Measurements from ENCODE around the gene SLC7A8.

The SLC7A8 gene

DNA sequence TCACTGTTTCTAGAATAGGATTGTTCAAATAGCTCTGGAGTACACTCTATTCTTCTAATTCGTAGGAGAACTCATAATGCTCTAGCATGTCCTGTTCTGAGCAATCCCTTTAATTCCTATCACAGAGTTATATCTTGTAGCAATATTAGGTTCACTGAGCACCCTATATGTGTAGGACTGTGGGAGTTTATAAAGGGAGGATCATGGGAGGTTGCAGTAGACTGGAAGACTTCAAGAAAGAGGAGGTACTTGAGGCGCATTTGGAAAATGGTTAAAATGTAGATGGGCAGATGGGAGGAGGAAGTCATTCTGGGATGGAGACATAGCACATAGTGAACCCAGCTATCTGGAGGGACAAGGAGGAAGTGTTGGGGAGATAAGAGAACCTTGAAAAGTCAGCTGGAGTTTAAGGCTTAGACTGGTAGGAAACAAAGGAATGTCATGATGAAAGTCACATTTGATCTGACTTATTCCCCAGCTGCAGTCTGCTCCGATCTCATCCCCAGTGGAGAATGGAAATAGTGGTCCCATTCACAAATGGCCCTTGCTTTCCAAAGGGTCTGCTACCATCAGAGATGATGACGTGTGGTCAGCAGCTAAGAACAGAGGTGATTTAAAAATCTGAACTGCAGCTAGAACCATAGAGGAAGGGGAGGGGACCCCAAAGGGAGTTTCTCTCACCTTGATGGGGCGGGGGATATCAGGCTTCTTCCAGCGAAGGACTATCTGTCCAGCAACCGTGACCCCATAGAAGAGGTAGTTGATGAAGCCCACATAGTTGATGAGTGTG, 54.3 kb downstream of the SLC7A8 start:
- DNase-seq = no peak

- DNase-seq = no peak
Measured at GRCh38 chr14:23127861-23128260, 55.6 kb downstream of the SLC7A8 start.

DNA sequence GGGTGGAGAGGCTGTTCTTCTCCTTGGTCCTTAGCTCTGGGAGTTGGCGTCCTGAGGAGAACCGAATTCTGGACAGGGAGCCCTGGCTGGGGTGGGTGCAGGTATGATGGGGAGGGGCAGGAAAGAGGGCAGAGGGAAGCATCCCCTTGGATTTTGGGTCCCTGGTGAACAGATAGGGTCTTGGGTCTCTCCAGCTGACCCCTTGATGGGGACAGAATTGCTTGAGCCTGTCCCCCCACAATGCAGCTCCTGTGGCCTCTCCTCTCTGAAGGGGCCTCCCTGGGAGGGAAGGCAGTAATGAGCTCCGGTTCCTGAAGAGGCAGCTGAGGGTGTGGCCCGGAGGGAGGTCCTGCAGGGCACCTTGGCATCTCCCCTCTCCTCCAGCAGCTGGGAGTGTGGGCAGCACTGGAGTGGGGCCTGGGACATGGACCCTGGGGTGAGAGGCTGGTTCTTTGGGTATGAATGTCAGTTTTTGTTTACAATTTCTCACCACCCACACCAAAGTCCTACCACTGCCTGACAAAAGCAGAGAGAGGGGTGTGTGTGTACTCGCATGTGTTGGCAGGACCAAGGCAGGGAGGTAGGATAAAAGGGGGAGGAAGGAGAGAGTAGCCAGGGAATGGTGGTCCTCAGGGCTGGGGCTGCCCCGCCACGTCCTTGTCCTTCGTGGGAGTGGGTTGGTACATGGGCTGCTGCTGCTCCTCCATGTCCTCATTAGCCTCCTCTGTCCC, 56.7 kb downstream of the SLC7A8 start:
- no peak for DNase-seq

GRCh38 chr14:23125933-23126524, 57.4 kb downstream of the SLC7A8 start:
- DNase-seq = no peak

GRCh38 chr14:23125011-23125410, 58.4 kb downstream of the SLC7A8 start:
- no peak for DNase-seq

DNA sequence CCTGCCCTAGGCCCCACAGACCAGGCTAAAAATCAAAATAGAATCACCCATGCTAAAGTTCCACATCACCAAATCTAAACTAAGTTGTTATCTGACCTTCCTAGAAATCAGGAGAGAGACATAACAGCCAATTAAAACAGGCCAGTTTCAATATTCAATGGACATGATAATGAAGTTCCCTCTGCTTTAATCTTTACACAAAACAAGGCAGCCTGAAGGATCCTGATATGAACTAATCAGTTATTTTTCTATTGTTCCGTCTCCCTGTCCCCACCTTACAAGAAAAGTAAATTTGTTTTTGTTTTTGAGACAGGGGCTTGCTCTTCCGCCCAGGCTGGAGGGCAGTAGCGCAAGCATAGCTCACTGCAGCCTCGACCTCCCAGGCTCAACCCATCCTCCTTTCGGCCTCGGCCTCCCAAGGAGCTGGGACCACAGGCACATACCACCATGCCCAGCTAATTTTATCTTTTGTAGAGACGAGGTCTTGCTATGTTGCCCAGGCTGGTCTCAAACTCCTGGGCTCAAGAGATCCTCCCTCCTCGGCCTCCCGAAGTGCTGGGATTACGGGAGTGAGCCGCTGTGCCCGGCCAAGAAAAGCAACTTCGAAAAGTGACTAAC, 59.0 kb downstream of the SLC7A8 start:
- DNase-seq = no peak

DNA sequence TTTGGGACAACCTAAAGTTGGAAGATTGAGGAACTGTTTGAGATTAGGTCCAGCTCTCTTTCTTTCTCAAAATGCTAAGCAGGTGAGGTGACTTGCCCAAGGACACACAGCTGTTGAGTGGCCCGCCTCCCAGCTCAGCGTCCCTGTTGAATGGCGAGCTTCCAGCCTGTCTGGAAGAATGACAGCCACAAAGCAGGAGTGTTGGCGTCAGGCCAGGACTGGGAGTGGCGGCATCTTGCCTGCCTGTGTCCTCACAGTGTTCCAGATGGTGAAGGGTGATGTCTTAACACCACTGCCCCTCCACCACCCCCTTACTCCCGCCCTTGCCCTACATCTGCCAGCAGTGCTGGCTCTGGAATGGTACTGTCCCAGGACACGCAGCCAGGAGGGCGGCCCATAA, 60.0 kb downstream of the SLC7A8 start:
- no peak for DNase-seq

DNA sequence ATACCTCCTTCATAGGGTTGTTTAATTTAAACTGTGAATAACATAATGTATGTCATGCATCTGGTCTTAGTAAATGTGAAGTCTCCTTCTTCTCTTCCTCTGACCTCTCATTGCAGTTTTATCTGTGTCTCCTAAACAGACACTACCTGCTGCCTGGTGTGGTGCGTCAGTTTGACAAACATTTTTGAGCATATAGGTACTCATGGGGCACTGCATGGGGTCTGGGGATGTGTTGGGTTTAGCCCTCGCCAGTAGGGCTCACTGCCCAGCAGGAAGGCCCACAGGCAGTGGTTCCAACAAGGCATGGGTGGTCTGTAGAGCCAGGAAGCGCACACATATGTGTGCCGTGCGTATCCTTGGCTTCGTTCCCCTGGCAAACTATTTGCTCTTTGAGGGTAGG, 61.4 kb downstream of the SLC7A8 start:
- DNase-seq = no peak

DNA sequence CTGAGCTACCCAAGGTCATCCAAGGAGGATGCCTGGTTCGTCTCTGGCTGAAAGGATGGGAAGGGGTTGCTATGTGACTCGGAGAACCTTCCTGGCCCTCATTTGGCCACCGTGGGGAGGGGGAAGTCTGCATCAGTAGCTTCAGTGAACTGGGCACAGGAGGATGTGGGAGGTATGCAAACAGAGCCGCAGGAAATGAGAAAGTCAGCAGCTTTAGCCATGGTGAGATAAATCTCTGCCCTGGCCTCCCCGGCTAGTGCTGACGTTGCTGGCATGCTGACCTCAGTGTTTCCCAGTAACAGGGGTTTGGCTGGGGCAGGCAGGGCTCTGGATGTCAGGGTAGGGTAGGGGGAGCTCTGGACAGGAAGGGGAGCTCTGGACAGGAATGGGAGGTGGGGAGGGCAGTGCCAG, 62.1 kb downstream of the SLC7A8 start:
- DNase-seq = no peak

GRCh38 chr14:23120541-23121251, 62.8 kb downstream of the SLC7A8 start:
- peak; percentile 85 for DNase-seq

DNA sequence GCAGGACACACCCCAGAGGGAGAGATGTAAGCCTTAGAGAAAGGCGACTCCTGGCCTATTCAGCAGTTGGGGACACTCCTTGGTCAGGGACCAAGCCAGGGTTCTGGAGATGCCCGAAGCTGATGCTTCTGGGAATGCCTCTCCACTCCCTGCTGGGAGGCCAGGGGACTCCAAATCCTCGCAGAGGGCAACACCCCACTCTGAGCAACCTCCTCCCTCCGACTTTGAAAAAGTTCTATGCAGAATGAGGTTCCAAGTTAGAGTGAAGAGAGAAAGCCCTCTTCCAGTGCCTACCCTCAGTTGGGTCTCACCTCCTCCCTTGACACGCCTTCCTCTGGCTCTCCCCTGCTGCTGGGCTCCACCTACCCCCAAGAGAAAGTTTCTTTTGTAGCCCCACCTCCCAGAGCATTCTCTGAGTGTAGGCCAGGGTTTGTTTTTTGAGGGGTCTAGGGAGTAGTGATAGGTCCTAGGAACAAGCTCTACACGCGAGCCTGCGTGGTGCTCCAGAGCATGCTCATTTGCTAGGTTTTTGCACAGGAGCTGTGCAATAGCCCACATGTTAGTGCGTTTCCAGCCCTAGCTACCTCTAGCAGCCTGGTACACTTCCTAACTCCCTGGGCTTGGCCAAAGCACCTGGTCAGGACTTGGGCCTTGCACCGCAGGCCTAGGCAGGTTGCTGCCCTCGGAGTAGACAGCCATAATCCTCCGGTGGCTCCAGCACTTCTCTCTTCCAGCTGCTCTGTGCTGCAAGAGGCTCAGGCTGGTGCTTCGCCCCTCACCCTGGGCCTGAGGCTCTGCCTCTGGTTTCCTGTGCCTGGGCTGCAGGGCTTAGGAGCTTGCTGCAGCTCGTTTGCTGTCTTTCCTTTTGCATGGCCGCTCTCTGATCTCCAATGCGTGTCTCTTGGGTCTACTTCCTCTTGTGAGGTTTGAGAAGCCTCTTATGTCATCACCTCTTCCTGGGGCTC, 63.8 kb downstream of the SLC7A8 start:
- peak; percentile 33 for DNase-seq

DNA sequence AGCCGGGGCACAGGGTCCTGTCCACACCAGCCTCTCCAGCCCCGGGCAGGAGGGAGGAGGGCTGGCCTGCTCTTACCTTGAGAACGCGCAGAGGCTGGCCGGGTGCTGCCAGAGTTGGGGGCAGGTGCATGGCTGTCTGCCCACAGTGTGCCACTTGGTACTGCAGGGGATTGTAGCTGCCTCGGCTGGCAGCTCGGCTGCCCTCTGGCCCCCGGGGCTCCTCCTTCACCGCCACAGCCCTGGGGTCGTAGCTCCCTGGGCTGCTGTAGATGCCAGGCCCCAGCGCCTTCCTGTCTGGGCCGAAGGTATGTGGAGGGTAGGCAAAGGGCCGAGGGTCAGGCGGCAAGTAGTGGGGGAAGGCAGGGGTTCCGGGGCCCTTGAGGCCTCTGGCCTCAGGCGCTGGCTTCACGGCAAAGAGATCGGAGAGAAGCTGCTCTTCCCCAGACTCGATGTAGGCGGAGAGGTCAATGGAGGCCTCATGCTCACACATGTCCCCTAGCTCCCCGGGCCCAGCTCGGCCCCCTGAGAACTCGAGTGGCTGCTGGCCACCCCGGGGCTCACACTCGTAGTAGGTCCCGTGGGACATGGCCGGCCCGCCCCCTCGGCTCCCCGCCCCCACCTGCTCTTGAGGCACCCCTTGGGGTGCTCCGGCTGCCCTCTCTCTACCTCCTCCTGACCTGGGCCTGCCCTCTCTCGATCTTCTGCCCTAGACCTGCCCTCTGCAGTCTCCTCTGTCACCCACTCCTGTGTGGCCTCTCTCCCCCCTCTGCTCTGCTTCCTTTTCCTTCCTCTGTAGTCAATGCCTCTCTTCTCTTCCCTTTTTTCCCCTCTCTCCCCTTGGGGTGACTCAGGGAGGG, 64.7 kb downstream of the SLC7A8 start, which contains the start of gene CEBPE:
TSS of gene CEBPE (minus strand) at position 750 of the 857 bp plus-strand sequence. CDS start at position 586, 164 bp downstream.
- DNase-seq = no peak

DNA sequence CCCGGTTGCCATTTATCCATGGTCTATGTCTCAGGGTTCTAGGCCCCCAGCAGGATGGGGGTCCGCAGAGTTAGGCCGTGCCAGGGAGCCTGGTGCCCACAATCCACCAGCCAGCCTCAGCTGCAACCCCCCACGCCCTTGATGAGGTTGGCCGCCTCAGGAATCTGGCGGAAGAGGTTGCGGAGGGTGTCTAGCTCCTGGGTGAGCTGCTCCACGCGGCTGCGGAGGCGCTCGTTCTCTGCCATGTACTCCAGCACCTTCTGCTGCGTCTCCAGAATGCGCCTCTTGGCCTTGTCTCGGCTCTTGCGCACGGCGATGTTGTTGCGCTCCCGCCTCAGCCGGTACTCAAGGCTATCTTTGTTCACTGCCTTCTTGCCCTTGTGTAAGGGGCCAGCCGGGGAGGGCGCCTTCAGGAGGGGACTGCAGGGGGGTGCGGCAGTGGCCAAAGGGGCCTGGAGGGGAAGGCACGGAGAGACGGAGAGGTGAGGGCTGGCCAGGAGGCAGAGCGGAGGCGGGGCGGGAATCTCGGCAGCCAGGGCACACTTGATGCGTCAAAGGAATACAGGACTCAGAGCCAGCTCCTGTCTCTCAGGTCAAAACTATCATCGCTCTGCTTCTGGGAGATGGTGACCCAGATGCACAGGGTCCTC, 66.0 kb downstream of the SLC7A8 start:
- no peak for DNase-seq

DNA sequence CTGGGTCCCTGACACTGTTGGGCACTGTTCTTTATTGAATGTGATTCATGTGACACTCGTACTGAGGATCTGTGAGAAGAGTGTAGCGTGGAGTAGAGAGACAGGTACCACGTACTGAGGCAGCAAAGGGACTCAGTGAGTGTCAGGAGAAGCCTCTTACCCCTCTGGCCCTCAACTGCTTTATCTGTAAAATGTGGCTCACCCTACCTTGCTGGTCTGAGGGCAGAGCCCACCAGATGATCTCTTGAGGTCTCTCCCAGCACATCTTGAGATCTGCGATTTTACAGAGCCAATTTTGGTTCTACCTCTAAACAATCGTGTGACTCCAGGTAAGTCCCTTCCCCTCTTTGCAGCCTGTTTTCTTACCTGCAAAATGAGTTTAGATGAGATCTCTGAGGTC, 67.5 kb downstream of the SLC7A8 start:
- no peak for DNase-seq

DNA sequence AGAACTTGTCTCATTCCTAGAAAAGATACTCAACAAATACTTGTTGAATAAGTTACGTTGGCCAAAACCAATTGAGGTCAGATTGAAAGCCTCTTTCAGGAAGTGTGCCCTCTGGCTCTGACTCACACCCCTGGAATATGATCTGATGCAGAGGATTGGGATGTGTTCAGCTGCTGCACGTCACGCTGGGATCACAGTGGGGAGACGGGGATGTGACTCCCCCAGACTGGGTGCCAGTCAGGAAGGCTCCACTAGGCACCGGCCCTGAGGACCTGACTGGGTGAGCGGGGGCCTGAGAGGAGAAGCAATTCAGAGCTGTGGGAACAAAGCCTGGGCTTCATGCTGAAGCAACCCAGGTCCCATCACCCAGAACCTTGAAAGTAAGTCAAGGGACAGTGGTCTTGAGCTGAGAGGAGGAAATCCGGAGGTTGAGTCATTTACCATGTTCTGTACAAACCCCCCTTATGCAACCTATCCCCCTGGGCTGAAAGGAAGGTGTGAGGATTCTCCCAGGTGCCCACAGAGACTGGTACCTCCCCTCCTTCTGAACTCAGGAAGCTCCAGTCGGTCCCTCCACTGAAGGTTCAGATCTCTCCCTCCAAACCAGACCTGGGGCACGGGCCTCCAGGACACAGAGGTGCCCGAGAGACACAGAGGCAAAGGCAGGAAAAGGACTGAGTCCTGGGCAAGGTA, 68.3 kb downstream of the SLC7A8 start:
- no peak for DNase-seq

- no peak for DNase-seq
Measured at GRCh38 chr14:23114669-23115038, 68.8 kb downstream of the SLC7A8 start.

- DNase-seq = no peak
Measured at GRCh38 chr14:23114120-23114458, 69.4 kb downstream of the SLC7A8 start.

DNA sequence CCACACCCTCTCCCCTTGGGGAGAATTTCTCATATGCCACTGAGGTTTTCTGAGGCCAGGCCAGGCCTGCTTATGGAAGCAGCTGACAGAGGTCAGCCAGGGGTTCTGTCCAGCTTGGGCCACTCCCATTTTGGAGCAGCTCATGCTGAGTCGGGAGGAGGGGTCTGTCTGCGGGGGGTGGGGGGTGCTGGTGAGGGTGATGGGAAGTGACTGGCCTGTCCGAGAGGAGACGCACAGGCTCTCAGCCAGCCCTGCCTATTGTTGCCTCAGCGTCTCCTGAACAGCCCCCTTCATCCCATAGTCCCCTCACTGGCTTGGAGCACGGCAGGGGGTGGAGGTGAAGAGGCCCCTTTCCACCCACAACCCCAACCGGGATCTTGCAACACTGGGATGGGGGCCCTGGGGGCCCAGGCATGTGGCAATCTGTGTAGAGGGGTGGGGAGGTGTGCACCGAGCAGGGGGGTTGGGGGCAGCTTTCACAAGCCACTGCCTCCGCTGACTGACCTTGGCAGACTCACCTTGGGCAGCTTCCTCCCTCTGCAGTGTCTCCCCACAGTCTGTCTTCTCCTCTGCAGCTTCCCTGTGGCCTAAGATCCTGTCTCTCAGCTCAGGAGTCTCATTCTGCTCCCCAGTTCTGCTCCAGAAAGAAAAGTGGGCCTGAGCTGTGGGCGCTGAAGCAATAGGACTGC, 69.9 kb downstream of the SLC7A8 start:
- no peak for DNase-seq

Data from CD4-positive, alpha-beta T cell treated with Interleukin-12 subunit alpha and Interleukin-12 subunit beta, for 1 hour (primary cell).